Motor neuron (in vitro differentiated cells): ENCODE measurements around the gene TMOD4. TPM values are rescaled to one million over a fixed set of nuclear protein-coding genes. Genes with fewer than 3 reads are reported as not detected.

ENCODE experiments used
- ATAC-seq, 8 experiments: fragments of 200-7000 bp; cut with Tn5 transposase; replicated peaks in 6 of 8; 2 replicates each; pipeline ENCODE4 v1.8.0; 2021; ENCODE audit warnings: mild to moderate bottlenecking in 8 of 8, moderate library complexity in 8 of 8
- H3K27ac ChIP-seq, 2 donors: fragments of 250-450 bp; sonication (Bioruptor Pico); 2 replicates each; pipeline ENCODE4 v1.9.0; 2021; ENCODE audit warnings: antibody characterized with exemption in 2 of 2, mild to moderate bottlenecking in 2 of 2, moderate library complexity in 1 of 2
- H3K4me1 ChIP-seq, 2 donors: fragments of 250-450 bp; sonication (Bioruptor Pico); replicated peaks in 1 of 2; 2 replicates each; pipeline ENCODE4 v1.6.1; 2021; ENCODE audit warnings: antibody characterized with exemption in 2 of 2, mild to moderate bottlenecking in 2 of 2, moderate library complexity in 1 of 2
- H3K4me3 ChIP-seq, 5 donors: fragments of 250-450 bp; sonication (Bioruptor Pico); 2 replicates each; pipeline ENCODE4 v1.9.0; 2021; ENCODE audit warnings: antibody characterized with exemption in 5 of 5, mild to moderate bottlenecking in 5 of 5, moderate library complexity in 4 of 5
- WGBS, 10 experiments: fragments of 450-650 bp; shearing (Covaris generic); methylation state at CpG; one replicate each; pipeline ENCODE4 v1.0.0; 2022; 5-methylcytosine and 5-hydroxymethylcytosine counted together
- in situ Hi-C, 9 experiments: fragments of 400-800 bp; cut with MboI; loops; one replicate each; pipeline ENCODE4 v1.15.0; 2021; ENCODE audit warnings: low sequenced_read_pairs in 9 of 9, low pct_unique_long_range_greater_than_20kb in 2 of 9; ENCODE audit not compliant: unreplicated experiment in 9 of 9
- total RNA-seq, 8 experiments: library from RNA; unstranded; fragments of 300-600 nt; gene quantifications; 2 replicates each; pipeline versions ENCODE4 v1.2.3 to v1.2.4, GENCODE V29; 2022

Gene TMOD4
- total RNA-seq, 8 experiments from 2014 or later: 0.27 to 2.0 (median 0.96) TPM; not detected in 2

- Histone ChIP-seq H3K4me1 (peaks cover 8 to 15% of the 10 kb centered on the region in 2 donors), H3K4me3 (no peak overlapping the region), H3K27ac (no peak overlapping the region)
- peak in 1 of 8 experiments; percentile 13 for ATAC-seq
- in situ Hi-C loops: no loop called here
- WGBS, 10 experiments: 73 to 86% methylated on average over 4 of the region's 65 CpGs; no CpG with 5 or more reads in 8 of the 10 experiments
Measured at GRCh38 chr1:151133018-151133806, 42.6 kb downstream of the TMOD4 start.

- no peak overlapping the region for H3K4me3 ChIP-seq
- 60 to 90% (median 77%) methylated on average over 1 to 22 of the region's 74 CpGs; no CpG with 5 or more reads in 6 of the 10 experiments for WGBS, 10 experiments
- H3K27ac ChIP-seq: no peak overlapping the region
- peaks cover 8 to 15% of the 10 kb centered on the region in 2 donors for H3K4me1 ChIP-seq
- in situ Hi-C loops: no loop called here
- ATAC-seq: no peak
Measured at GRCh38 chr1:151132335-151133017, 43.3 kb downstream of the TMOD4 start.

- Histone ChIP-seq H3K4me3 (peak overlapping the region; percentile 11 to 28 (median 22)), H3K4me1 (peaks cover 8 to 15% of the 10 kb centered on the region in 2 donors), H3K27ac (no peak overlapping the region)
- WGBS, 10 experiments: 10 to 83% (median 27%) methylated on average over 3 to 13 of the region's 39 CpGs; no CpG with 5 or more reads in 1 of the 10 experiments
- peak in 7 of 8 experiments; percentile 3 to 62 (median 53) for ATAC-seq
- in situ Hi-C loops: no loop called here
Measured at GRCh38 chr1:151131701-151132334, 44.0 kb downstream of the TMOD4 start.

- peak overlapping the region; percentile 11 to 28 (median 22) for H3K4me3 ChIP-seq
- 0 to 100% (median 37%) methylated on average over 1 to 37 of the region's 45 CpGs for whole genome bisulfite sequencing, 10 experiments
- H3K4me1 ChIP-seq: peaks cover 8 to 15% of the 10 kb centered on the region in 2 donors
- peak; percentile 83 to 99 (median 96) for ATAC-seq
- no peak overlapping the region for H3K27ac ChIP-seq
- in situ Hi-C loops: no loop called here
Measured at GRCh38 chr1:151130987-151131586, 44.7 kb downstream of the TMOD4 start.

GRCh38 chr1:151128800-151129199, 47.0 kb downstream of the TMOD4 start:
- Histone ChIP-seq H3K27ac (no peak overlapping the region), H3K4me3 (no peak overlapping the region), H3K4me1 (peaks cover 8 to 15% of the 10 kb centered on the region in 2 donors)
- WGBS, 10 experiments: 29 to 96% (median 75%) methylated on average over 1 to 6 of the region's 6 CpGs; no CpG with 5 or more reads in 1 of the 10 experiments
- in situ Hi-C loops: no loop called here
- ATAC-seq: no peak

- Histone ChIP-seq H3K27ac (no peak overlapping the region), H3K4me1 (no peaks in the 10 kb centered on the region), H3K4me3 (no peak overlapping the region)
- in situ Hi-C loops: no loop called here
- 0 to 100% (median 73%) methylated on average over 1 to 5 of the region's 5 CpGs for WGBS, 10 experiments
- no peak for ATAC-seq
Measured at GRCh38 chr1:151124763-151125403, 50.9 kb downstream of the TMOD4 start.

Other genes starting within 250 kb of the TMOD4 start
- gene SETDB1, start 249.6 kb downstream of the TMOD4 start, total RNA-seq: 10 to 100 TPM; 29.6 to 75.6 (median 58.1) TPM
- 100 to 1,000 TPM in 4 of 8 experiments, 10 to 100 TPM in 4; 46.1 to 116 (median 96.6) TPM for gene CERS2, start 201.1 kb downstream of the TMOD4 start, total RNA-seq
- gene ANXA9, start 193.7 kb downstream of the TMOD4 start, total RNA-seq: 1 to 10 TPM in 5 of 8 experiments, under 1 TPM in 3; 0.54 to 1.7 (median 1.3) TPM
- gene MINDY1, start 169.1 kb downstream of the TMOD4 start, total RNA-seq: 10 to 100 TPM in 7 of 8 experiments, 1 to 10 TPM in 1; 7.5 to 22.7 (median 19.0) TPM
- gene PRUNE1, start 167.5 kb downstream of the TMOD4 start, total RNA-seq: 10 to 100 TPM; 10.5 to 30.2 (median 24.1) TPM
- 1 to 10 TPM in 4 of 8 experiments, under 1 TPM in 4; 0.18 to 1.6 (median 1.1) TPM for gene BNIPL, start 139.4 kb downstream of the TMOD4 start, total RNA-seq
- gene C1orf56, start 128.2 kb downstream of the TMOD4 start, total RNA-seq: 10 to 100 TPM in 1 of 8 experiments, 1 to 10 TPM in 7; 3.9 to 10.3 (median 7.8) TPM
- gene CDC42SE1, start 116.4 kb downstream of the TMOD4 start, total RNA-seq: 10 to 100 TPM; 34.9 to 68.9 (median 52.4) TPM
- 100 to 1,000 TPM in 4 of 8 experiments, 10 to 100 TPM in 2, 1 to 10 TPM in 2; 3.3 to 201 (median 110) TPM for gene MLLT11, start 115.6 kb downstream of the TMOD4 start, total RNA-seq
- gene GABPB2, start 105.2 kb downstream of the TMOD4 start, total RNA-seq: 10 to 100 TPM in 2 of 8 experiments, 1 to 10 TPM in 6; 4.2 to 20.5 (median 6.1) TPM
- gene SEMA6C, start 29.4 kb downstream of the TMOD4 start, total RNA-seq: 10 to 100 TPM in 5 of 8 experiments, 1 to 10 TPM in 3; 1.0 to 33.6 (median 15.4) TPM
- 1 to 10 TPM in 3 of 8 experiments, under 1 TPM in 5; 0.25 to 1.6 (median 0.55) TPM for gene TNFAIP8L2, start 19.3 kb downstream of the TMOD4 start, total RNA-seq
- gene LYSMD1, start 10.1 kb downstream of the TMOD4 start, total RNA-seq: 10 to 100 TPM in 5 of 8 experiments, 1 to 10 TPM in 3; 4.4 to 31.2 (median 18.1) TPM
- 100 to 1,000 TPM in 2 of 8 experiments, 10 to 100 TPM in 6; 41.0 to 115 (median 77.1) TPM for gene SCNM1, start 9.8 kb downstream of the TMOD4 start, total RNA-seq
- 100 to 1,000 TPM in 3 of 8 experiments, 10 to 100 TPM in 5; 34.2 to 146 (median 83.1) TPM for gene VPS72, start 14.2 kb upstream of the TMOD4 start, total RNA-seq
- 100 to 1,000 TPM in 1 of 8 experiments, 10 to 100 TPM in 7; 44.2 to 113 (median 62.5) TPM for gene PIP5K1A, start 22.6 kb upstream of the TMOD4 start, total RNA-seq
- 100 to 1,000 TPM; 187 to 376 (median 247) TPM for gene PSMD4, start 78.8 kb upstream of the TMOD4 start, total RNA-seq
- 10 to 100 TPM in 7 of 8 experiments, 1 to 10 TPM in 1; 8.9 to 33.2 (median 21.9) TPM for gene ZNF687, start 106.3 kb upstream of the TMOD4 start, total RNA-seq
- 10 to 100 TPM; 45.0 to 64.7 (median 55.6) TPM for gene PI4KB, start 151.4 kb upstream of the TMOD4 start, total RNA-seq
- gene RFX5, start 171.3 kb upstream of the TMOD4 start, total RNA-seq: 100 to 1,000 TPM in 1 of 8 experiments, 10 to 100 TPM in 7; 21.2 to 107 (median 37.7) TPM
- 100 to 1,000 TPM in 1 of 8 experiments, 10 to 100 TPM in 3, 1 to 10 TPM in 4; 1.4 to 135 (median 11.7) TPM for gene SELENBP1, start 196.7 kb upstream of the TMOD4 start, total RNA-seq
- gene PSMB4, start 223.6 kb upstream of the TMOD4 start, total RNA-seq: 100 to 1,000 TPM; 299 to 475 (median 369) TPM